RWPE2 (cell line): ENCODE data around the gene TBL1XR1.

Source experiments
- ATAC-seq: fragments of 200-7000 bp; cut with Tn5 transposase; 3 replicates; pipeline ENCODE4 v1.9.1; 2021; ENCODE audit warnings: low read depth
- DNase-seq: peaks from one replicate; pipeline ENCODE4 v3.0.0-alpha.2; 2020; ENCODE audit warnings: low spot score
- H3K27ac ChIP-seq: fragments of 450-650 bp; 2 replicates; pipeline ENCODE4 v1.5.1; 2017; ENCODE audit warnings: mild to moderate bottlenecking; ENCODE audit not compliant: poor library complexity, severe bottlenecking
- H3K27me3 ChIP-seq: fragments of 250-450 bp; sonication (Bioruptor Pico); 2 replicates; pipeline ENCODE4 v1.5.1; 2021; ENCODE audit warnings: mild to moderate bottlenecking, moderate library complexity; ENCODE audit not compliant: insufficient read depth, poor library complexity, severe bottlenecking
- H3K36me3 ChIP-seq: fragments of 250-450 bp; sonication (Bioruptor Pico); 2 replicates; pipeline ENCODE4 v1.5.1; 2020; ENCODE audit warnings: low read depth, mild to moderate bottlenecking, moderate library complexity
- H3K4me1 ChIP-seq: fragments of 250-450 bp; sonication (Bioruptor Pico); 2 replicates; pipeline ENCODE4 v1.5.1; 2021; ENCODE audit warnings: mild to moderate bottlenecking, moderate library complexity; ENCODE audit not compliant: insufficient read depth, poor library complexity, severe bottlenecking
- H3K4me3 ChIP-seq: fragments of 250-450 bp; sonication (Bioruptor Pico); 2 replicates; pipeline ENCODE4 v1.5.1; 2021; ENCODE audit warnings: mild to moderate bottlenecking, moderate library complexity; ENCODE audit not compliant: severe bottlenecking
- H3K9me3 ChIP-seq: fragments of 250-450 bp; sonication (Bioruptor Pico); 2 replicates; pipeline ENCODE4 v1.5.1; 2021; ENCODE audit warnings: mild to moderate bottlenecking, moderate library complexity; ENCODE audit not compliant: severe bottlenecking
- TF ChIP-seq, protein P1 (sequence below): fragments of 450-650 bp; IDR thresholded peaks from one replicate; pipeline ENCODE4 v1.5.1; 2017; ENCODE audit warnings: mild to moderate bottlenecking, moderate library complexity; ENCODE audit not compliant: poor library complexity, severe bottlenecking

The TBL1XR1 gene

DNA sequence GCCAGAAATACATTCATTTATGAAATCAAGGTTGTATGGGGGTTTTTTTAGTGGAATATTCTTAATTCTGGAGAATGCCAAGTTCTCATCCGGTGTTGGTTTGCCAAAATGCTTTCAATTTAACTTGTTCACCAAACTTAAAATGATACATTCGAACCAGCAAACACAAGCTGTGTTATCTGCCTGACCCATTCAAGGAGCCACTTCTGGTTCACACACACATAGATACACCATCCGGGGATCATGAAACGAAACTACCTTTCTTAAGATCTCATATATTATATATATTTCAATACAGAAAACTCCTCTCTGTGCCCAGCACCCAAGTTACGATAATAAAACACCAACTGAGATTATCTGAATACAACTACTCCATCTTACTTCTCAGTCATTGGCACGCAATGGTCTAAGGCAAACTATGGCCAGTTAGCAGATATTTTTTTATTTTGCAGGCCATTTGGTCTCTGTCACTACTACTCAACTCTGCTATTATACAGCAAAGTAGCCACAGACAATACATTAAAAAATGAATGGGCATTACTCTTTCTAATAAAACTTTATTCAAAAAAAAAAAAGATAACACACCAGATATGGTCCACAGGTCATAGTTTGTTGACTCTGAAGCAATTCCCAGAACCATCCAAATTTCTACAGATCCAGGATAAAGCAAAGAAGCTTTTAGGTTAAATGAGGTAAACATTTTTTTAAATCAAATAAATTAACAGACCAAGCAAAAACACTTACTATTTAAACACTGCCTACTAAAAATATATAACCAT lies 89.6 kb downstream of the TBL1XR1 start:
- Histone ChIP-seq H3K4me3 (no peak overlapping the region), H3K27ac (no peak overlapping the region)
- ATAC-seq: no peak

DNA sequence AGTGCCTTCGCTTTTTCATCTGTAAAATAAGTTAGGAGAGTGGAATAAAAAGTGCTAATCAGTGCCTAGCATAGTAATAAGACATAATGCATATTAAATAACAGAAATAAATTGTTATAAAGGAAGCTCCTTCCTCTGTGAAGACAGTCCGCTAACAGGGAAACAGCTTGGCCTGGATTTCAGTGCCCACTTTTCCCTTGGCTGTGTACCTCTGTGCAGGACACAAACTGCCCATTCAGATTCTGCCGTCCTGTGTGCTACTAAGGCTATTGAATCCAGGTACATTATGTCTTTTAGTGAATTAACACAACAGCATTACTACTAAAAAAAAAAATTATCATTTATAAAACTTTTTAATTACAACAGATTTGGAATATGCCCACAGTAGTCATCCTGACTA lies 90.7 kb downstream of the TBL1XR1 start:
- TF ChIP-seq, protein P1, sequence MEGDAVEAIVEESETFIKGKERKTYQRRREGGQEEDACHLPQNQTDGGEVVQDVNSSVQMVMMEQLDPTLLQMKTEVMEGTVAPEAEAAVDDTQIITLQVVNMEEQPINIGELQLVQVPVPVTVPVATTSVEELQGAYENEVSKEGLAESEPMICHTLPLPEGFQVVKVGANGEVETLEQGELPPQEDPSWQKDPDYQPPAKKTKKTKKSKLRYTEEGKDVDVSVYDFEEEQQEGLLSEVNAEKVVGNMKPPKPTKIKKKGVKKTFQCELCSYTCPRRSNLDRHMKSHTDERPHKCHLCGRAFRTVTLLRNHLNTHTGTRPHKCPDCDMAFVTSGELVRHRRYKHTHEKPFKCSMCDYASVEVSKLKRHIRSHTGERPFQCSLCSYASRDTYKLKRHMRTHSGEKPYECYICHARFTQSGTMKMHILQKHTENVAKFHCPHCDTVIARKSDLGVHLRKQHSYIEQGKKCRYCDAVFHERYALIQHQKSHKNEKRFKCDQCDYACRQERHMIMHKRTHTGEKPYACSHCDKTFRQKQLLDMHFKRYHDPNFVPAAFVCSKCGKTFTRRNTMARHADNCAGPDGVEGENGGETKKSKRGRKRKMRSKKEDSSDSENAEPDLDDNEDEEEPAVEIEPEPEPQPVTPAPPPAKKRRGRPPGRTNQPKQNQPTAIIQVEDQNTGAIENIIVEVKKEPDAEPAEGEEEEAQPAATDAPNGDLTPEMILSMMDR: no peak
- Histone ChIP-seq H3K9me3 (no peaks in the 10 kb centered on the region), H3K27ac (no peak overlapping the region), H3K4me3 (no peak overlapping the region), H3K36me3 (0 out of 2 replicates have a peak, but pooled peaks cover 3% of the 10 kb centered on the region), H3K4me1 (peaks cover 29% of the 10 kb centered on the region), H3K27me3 (no peaks in the 10 kb centered on the region)
- no peak for ATAC-seq
- no peak for DNase-seq

More for the DNA sequence above, 89.6 kb downstream of the TBL1XR1 start:
- Histone ChIP-seq H3K36me3 (peaks cover 3% of the 10 kb centered on the region; the same call in 1 of the 2 replicates), H3K9me3 (no peaks in the 10 kb centered on the region), H3K4me1 (peaks cover 32% of the 10 kb centered on the region), H3K27me3 (no peaks in the 10 kb centered on the region)
- TF ChIP-seq, protein P1: no peak
- no peak for DNase-seq

DNA sequence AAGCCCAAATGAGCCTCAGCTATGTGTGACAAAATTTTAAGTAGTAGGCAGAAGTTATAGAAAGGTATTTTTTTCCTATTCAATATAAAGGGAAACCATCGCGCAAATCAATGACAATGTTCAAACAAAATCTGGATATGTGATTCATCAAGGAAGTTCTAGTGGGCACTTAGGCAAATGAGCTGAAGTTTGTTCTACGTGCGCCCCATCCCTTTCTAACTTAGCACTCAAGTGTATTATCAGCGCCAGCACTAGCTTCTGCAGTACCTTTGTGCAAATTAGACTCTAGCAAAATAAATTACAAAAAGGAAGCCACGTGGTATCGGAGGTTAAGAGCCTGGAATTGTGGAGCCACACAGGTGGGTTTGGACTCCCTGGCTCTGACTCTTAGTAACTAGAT lies 91.1 kb downstream of the TBL1XR1 start:
- H3K27ac ChIP-seq: no peak overlapping the region
- H3K4me1 ChIP-seq: peaks cover 25% of the 10 kb centered on the region
- ATAC-seq (no peak), DNase-seq (no peak)
- H3K9me3 ChIP-seq: no peaks in the 10 kb centered on the region
- H3K36me3 ChIP-seq: 0 out of 2 replicates have a peak, but pooled peaks cover 3% of the 10 kb centered on the region
- H3K4me3 ChIP-seq: no peak overlapping the region
- no peaks in the 10 kb centered on the region for H3K27me3 ChIP-seq
- TF ChIP-seq, protein P1: no peak

DNA sequence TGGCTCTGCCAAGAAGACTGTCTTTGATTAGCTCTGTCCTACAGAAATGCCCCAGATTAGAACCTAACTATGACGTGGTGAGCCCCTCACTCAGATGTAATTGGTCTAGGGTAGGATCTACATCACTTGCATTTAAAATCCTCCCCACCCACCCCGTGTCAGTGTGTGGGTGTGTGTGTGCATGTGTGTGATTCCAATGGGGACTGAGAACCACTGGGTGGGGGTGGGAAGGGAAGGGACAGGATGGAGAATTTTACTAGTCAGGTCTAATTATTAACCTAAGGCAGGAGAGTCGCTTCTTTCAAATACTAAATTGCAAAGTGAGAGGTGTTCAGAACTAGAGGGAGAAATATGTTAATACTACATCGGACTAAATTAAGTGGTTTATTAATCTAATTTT lies 91.7 kb downstream of the TBL1XR1 start:
- peaks cover 25% of the 10 kb centered on the region for H3K4me1 ChIP-seq
- ATAC-seq (no peak), DNase-seq (no peak)
- no peaks in the 10 kb centered on the region for H3K27me3 ChIP-seq
- H3K36me3 ChIP-seq: 0 out of 2 replicates have a peak, but pooled peaks cover 3% of the 10 kb centered on the region
- TF ChIP-seq, protein P1: no peak
- H3K27ac ChIP-seq: no peak overlapping the region
- H3K9me3 ChIP-seq: no peaks in the 10 kb centered on the region
- H3K4me3 ChIP-seq: no peak overlapping the region
